ACC112 (cell line): ENCODE data around the gene LTBP2.
"Not testable (repeated sequence)": the region's sequence is repeated elsewhere in the genome, so short reads cannot be mapped to it uniquely, and the experiment has no call there.

Source experiments
- H2AFZ ChIP-seq: fragments of 200-600 bp; sonication (generic); one replicate; pipeline ENCODE4 v1.6.0; 2017; ENCODE audit warnings: antibody characterized with exemption, low read length; ENCODE audit not compliant: unreplicated experiment
- H3K27ac ChIP-seq: fragments of 200-600 bp; sonication (generic); 2 replicates; pipeline ENCODE4 v1.5.1; 2014; ENCODE audit warnings: low read depth, mild to moderate bottlenecking, antibody characterized with exemption, low read length, moderate library complexity
- H3K27me3 ChIP-seq: fragments of 200-600 bp; sonication (generic); 2 replicates; pipeline ENCODE4 v1.6.1; 2014; ENCODE audit warnings: mild to moderate bottlenecking, antibody characterized with exemption, low read length, moderate library complexity, mixed read lengths; ENCODE audit not compliant: insufficient read depth
- H3K36me3 ChIP-seq: fragments of 200-600 bp; sonication (generic); 2 replicates; pipeline ENCODE4 v1.6.1; 2016; ENCODE audit warnings: mild to moderate bottlenecking, antibody characterized with exemption, low read length, moderate library complexity, mixed read lengths; ENCODE audit not compliant: insufficient read depth
- H3K4me1 ChIP-seq: fragments of 200-600 bp; sonication (generic); one replicate; pipeline ENCODE4 v1.6.1; 2016; ENCODE audit warnings: low read length, mixed read lengths; ENCODE audit not compliant: insufficient read depth, unreplicated experiment, control insufficient read depth
- H3K4me3 ChIP-seq: fragments of 200-600 bp; sonication (generic); 2 replicates; pipeline ENCODE4 v1.5.1; 2014; ENCODE audit warnings: mild to moderate bottlenecking, low read depth, low read length
- H3K79me2 ChIP-seq: fragments of 200-600 bp; sonication (generic); one replicate; pipeline ENCODE4 v1.6.0; 2016; ENCODE audit warnings: low read length; ENCODE audit not compliant: control insufficient read depth, unreplicated experiment, insufficient read depth

The LTBP2 gene

GRCh38 chr14:74468513-74468912 is 143.5 kb downstream of the LTBP2 start:
- Histone ChIP-seq H3K27me3 (peaks cover 34% of the 10 kb centered on the region), H3K27ac (no peak overlapping the region), H3K4me3 (no peak overlapping the region), H2AFZ (no peak overlapping the region), H3K79me2 (no peaks in the 10 kb centered on the region), H3K36me3 (peaks cover 2% of the 10 kb centered on the region; the same call in 1 of the 2 replicates), H3K4me1 (no peaks in the 10 kb centered on the region)

DNA sequence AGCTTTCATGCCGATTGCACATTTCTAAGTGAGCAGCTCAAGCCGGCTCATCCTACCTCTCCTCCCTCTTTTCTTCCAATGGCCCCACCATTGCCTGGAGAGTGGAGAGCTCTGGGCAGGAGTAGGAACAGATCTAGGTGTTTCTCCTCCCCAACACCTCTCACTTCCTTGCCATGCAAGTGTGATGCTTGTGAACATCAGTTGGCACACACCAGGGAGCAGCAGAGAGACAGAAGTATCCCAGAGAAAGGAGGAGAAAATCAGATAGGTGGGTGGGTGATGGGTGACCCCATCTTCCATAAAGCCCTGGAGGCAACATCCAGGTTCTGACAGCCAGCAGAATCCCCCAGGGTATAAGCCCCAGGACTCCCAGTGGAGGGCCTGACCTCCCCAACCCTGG is 146.7 kb downstream of the LTBP2 start:
- H2AFZ ChIP-seq: no peak overlapping the region
- H3K27ac ChIP-seq: no peak overlapping the region
- H3K79me2 ChIP-seq: no peaks in the 10 kb centered on the region
- no peak overlapping the region for H3K4me3 ChIP-seq
- peaks cover 47% of the 10 kb centered on the region for H3K27me3 ChIP-seq
- H3K4me1 ChIP-seq: no peaks in the 10 kb centered on the region
- H3K36me3 ChIP-seq: no peaks in the 10 kb centered on the region

- Histone ChIP-seq H3K27me3 (peaks cover 47% of the 10 kb centered on the region), H2AFZ (no peak overlapping the region), H3K4me1 (peaks cover 1% of the 10 kb centered on the region), H3K36me3 (no peaks in the 10 kb centered on the region), H3K79me2 (no peaks in the 10 kb centered on the region), H3K27ac (no peak overlapping the region), H3K4me3 (no peak overlapping the region)
Measured at GRCh38 chr14:74464785-74465184, 147.3 kb downstream of the LTBP2 start.

- no peak overlapping the region for H3K4me3 ChIP-seq
Measured at GRCh38 chr14:74463697-74464096, 148.3 kb downstream of the LTBP2 start.

GRCh38 chr14:74462993-74463392 is 149.0 kb downstream of the LTBP2 start:
- Histone ChIP-seq H3K27ac (no peak overlapping the region), H3K4me3 (no peak overlapping the region), H3K27me3 (peaks cover 47% of the 10 kb centered on the region), H3K79me2 (no peaks in the 10 kb centered on the region), H3K4me1 (peaks cover 3% of the 10 kb centered on the region), H3K36me3 (no peaks in the 10 kb centered on the region), H2AFZ (no peak overlapping the region)

More at GRCh38 chr14:74463697-74464096, 148.3 kb downstream of the LTBP2 start:
- Histone ChIP-seq H3K79me2 (no peaks in the 10 kb centered on the region), H3K36me3 (no peaks in the 10 kb centered on the region), H3K27ac (no peak overlapping the region), H2AFZ (no peak overlapping the region), H3K4me1 (peaks cover 3% of the 10 kb centered on the region), H3K27me3 (peaks cover 47% of the 10 kb centered on the region)

GRCh38 chr14:74459976-74460375 is 152.1 kb downstream of the LTBP2 start:
- Histone ChIP-seq H3K79me2 (no peaks in the 10 kb centered on the region), H3K36me3 (no peaks in the 10 kb centered on the region), H3K27ac (no peak overlapping the region), H3K4me3 (no peak overlapping the region), H3K4me1 (peaks cover 3% of the 10 kb centered on the region), H2AFZ (no peak overlapping the region), H3K27me3 (peaks cover 37% of the 10 kb centered on the region)

DNA sequence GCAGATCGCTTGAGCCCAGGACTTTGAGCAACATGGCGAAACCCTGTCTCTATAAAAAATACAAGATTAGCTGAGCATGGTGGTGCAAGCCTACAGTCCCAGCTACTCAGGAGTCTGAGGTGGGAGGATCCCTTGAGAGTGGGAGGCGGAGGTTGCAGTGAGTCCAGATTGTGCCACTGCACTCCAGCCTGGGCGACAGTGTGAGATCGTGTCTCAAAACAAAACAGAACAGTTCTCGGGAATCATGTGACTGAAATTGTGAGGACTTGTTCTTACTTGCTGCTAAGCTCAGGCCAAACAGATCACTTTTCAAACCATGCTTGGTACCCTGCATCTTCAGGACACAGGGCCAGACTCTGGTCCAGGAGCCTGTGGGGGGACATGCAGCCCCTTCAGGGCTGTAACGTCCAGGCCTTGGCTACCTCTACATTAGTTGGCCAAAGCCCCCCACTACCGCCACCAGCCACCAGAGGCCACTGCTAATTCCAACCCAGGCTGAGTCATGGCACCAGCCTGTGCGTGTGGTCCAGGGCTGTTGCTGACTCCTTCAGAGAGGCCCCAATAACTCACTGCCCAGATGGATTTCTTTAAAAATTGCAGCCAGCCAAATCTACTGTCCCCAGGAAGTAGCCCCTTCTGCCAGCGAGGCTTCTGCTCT is 152.6 kb downstream of the LTBP2 start:
- Histone ChIP-seq H3K27me3 (peaks cover 36% of the 10 kb centered on the region), H3K4me3 (no peak overlapping the region), H3K27ac (no peak overlapping the region), H3K36me3 (no peaks in the 10 kb centered on the region), H3K4me1 (peaks cover 3% of the 10 kb centered on the region), H2AFZ (no peak overlapping the region), H3K79me2 (no peaks in the 10 kb centered on the region)

DNA sequence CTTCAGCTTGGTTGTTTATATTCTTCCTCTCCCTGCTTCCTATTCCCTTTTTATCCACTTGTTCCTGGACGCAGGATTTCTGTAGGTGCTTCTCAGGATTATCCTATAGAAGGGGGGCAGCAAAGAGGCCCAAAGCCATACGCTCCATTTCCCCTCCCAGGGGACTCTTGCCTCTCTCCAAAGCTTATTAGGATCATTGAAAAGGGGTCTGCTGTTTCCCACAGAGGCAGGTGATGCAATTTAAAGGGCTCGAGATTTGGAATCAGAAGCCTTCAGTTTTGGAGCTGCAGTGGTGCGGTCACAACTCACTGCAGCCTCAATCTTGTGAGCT is 154.5 kb downstream of the LTBP2 start:
- H3K36me3 ChIP-seq: no peaks in the 10 kb centered on the region
- H3K27me3 ChIP-seq: peaks cover 29% of the 10 kb centered on the region
- no peak overlapping the region for H3K4me3 ChIP-seq
- no peak overlapping the region for H3K27ac ChIP-seq
- H2AFZ ChIP-seq: no peak overlapping the region
- H3K4me1 ChIP-seq: peaks cover 3% of the 10 kb centered on the region
- no peaks in the 10 kb centered on the region for H3K79me2 ChIP-seq

DNA sequence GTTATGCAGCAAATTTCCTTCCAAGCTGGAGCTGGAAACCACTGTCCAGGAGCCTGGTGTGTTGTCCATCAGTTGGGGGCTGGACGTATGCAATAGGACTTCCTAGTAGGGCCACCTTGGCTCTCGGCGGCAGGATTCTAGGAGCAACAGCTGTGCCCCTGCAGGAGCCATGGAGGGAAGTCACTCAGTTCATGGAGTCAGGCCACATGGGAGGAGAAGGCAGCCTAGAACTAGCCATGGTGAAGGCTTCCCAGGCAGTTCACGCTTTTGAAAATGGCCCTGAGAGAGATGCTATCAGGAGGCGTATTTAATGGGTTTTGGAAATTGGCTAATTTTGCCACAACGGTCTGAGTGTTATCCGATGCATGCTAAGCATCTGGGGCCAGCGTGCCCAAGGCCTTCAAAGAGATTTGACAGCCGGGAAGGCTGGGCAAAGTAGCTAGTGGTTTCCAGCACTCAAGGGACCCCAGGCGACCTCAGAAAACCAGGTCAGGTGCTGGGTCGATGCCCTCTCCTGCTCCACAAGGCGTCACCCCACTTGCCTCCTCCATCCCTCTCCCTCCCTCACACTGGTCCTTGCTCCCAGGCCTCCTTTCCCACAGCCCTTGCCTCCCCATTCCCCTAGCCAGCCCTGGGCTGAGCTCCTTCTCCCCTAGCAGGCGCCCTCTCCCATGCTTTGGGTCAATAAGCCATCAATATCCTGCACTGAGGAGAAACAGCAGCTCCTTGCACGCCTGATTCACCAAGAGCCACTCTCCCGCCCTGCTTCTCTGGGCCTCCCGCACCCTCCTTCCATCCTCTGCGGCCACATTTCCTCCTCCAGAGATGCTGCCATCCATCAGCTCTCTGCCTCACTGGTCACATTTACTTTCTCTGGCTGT is 155.1 kb downstream of the LTBP2 start:
- no peaks in the 10 kb centered on the region for H3K36me3 ChIP-seq
- H2AFZ ChIP-seq: no peak overlapping the region
- peaks cover 31% of the 10 kb centered on the region for H3K27me3 ChIP-seq
- no peak overlapping the region for H3K4me3 ChIP-seq
- H3K27ac ChIP-seq: no peak overlapping the region
- no peaks in the 10 kb centered on the region for H3K79me2 ChIP-seq
- H3K4me1 ChIP-seq: peaks cover 3% of the 10 kb centered on the region

DNA sequence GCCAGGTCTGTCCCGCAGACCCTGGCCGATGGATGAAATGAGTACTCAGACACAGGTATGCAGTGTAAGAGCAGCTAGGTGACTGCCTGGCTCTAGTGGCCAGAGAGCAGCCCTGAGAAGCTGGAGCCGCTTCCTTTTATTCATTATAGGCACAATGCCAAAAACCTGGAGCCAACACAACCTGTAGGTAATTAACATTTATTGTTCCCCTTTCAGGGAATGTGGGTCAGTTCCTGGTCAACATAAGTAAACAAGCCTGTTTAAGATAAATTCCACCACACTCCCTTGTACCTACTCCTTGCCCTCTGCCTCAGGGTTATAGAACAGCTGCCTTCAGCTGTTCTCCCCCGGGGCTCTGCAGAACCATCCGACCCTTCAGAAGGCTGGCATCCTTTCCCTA is 157.6 kb downstream of the LTBP2 start:
- H3K27ac ChIP-seq, H3K36me3 ChIP-seq, H3K4me1 ChIP-seq, H3K79me2 ChIP-seq, H3K4me3 ChIP-seq, H2AFZ ChIP-seq: not testable (repeated sequence)
- H3K27me3 ChIP-seq: peaks cover 52% of the 10 kb centered on the region
